H1 (cell line): ENCODE results near the gene PRR22. TPM values are rescaled to one million over a fixed set of nuclear protein-coding genes. Genes with fewer than 3 reads are reported as not detected.

Source experiments
- CTCF ChIA-PET: fragments of 300-600 bp; sonication (Branson Sonifier 250); formaldehyde crosslinking; loops from one replicate; lab custom pipeline; 2021; ENCODE audit not compliant: partially characterized antibody; lab: Charles Lee
- POLR2A ChIA-PET: fragments of 300-600 bp; sonication (Branson Sonifier 250); formaldehyde crosslinking; loops from one replicate; lab custom pipeline; 2021; ENCODE audit warnings: inconsistent platforms; ENCODE audit not compliant: partially characterized antibody; lab: Charles Lee
- DNase-seq, 2 experiments: peaks; one replicate each; pipeline versions ENCODE4 v3.0.0 to v3.0.0-alpha.2; 2010 to 2022; ENCODE audit warnings: low spot score in 2 of 2, low read depth in 1 of 2, mixed read lengths in 1 of 2
- FAIRE-seq: peaks from 2 replicates; lab custom pipeline; 2011; peaks lifted over from hg19 to GRCh38; lab: Jason Lieb, UNC
- H2AFZ ChIP-seq: 2 replicates; pipeline ENCODE4 v1.8.1; 2012; ENCODE audit warnings: low read length, inconsistent platforms
- H2AK5ac ChIP-seq: 2 replicates; pipeline ENCODE4 v1.6.1; 2013; ENCODE audit warnings: low read depth, low read length
- H2BK120ac ChIP-seq: replicated peaks from 2 replicates; pipeline ENCODE3; 2013; ENCODE audit warnings: low read depth, low read length, inconsistent platforms
- H2BK12ac ChIP-seq: 2 replicates; pipeline ENCODE4 v1.6.1; 2013; ENCODE audit warnings: low read depth, low read length
- H2BK15ac ChIP-seq: 2 replicates; pipeline ENCODE4 v1.6.1; 2013; ENCODE audit warnings: low read length
- H2BK20ac ChIP-seq: 2 replicates; pipeline ENCODE4 v1.6.1; 2013; ENCODE audit warnings: low read length
- H2BK5ac ChIP-seq: 2 replicates; pipeline ENCODE4 v1.6.1; 2013; ENCODE audit warnings: low read depth, low read length
- H3K14ac ChIP-seq: 2 replicates; pipeline ENCODE4 v1.6.1; 2013; ENCODE audit warnings: inconsistent platforms; ENCODE audit not compliant: insufficient read length
- H3K18ac ChIP-seq: 2 replicates; pipeline ENCODE4 v1.6.1; 2013; ENCODE audit warnings: low read length; ENCODE audit errors: extremely low read depth
- H3K23ac ChIP-seq: 2 replicates; pipeline ENCODE4 v1.6.1; 2013; ENCODE audit warnings: inconsistent platforms; ENCODE audit not compliant: insufficient read length
- H3K23me2 ChIP-seq: 2 replicates; pipeline ENCODE4 v1.6.1; 2013; ENCODE audit warnings: low read depth, low read length
- H3K27ac ChIP-seq: 2 replicates; pipeline ENCODE4 v1.6.1; 2011; ENCODE audit warnings: low read depth, low read length, inconsistent platforms
- H3K27me3 ChIP-seq, 4 experiments: replicated peaks in 1 of 4; 1 replicate in 1 of 4; 2 replicates in 3 of 4; pipeline versions ENCODE4 v1.6.1 to v1.8.1; 2011 to 2013; ENCODE audit warnings: low read length in 3 of 4, mild to moderate bottlenecking in 3 of 4, inconsistent platforms in 2 of 4, mixed read lengths in 2 of 4, moderate library complexity in 1 of 4; ENCODE audit not compliant: control insufficient read depth in 3 of 4, insufficient read depth in 3 of 4; ENCODE audit errors: extremely low read depth in 1 of 4
- H3K36me3 ChIP-seq, 4 experiments: 2 replicates each; pipeline versions ENCODE4 v1.6.1 to v1.8.1; 2011 to 2013; ENCODE audit warnings: mild to moderate bottlenecking in 4 of 4, low read length in 3 of 4, moderate library complexity in 2 of 4, control low read depth in 1 of 4, inconsistent platforms in 1 of 4; ENCODE audit not compliant: insufficient read depth in 4 of 4, control insufficient read depth in 2 of 4
- H3K4ac ChIP-seq: replicated peaks from 2 replicates; pipeline ENCODE3; 2013; ENCODE audit warnings: low read length, low read depth, mixed read lengths, inconsistent platforms; ENCODE audit not compliant: insufficient read length
- H3K4me1 ChIP-seq, 4 experiments: replicated peaks in 1 of 4; 1 replicate in 1 of 4; 2 replicates in 3 of 4; pipeline versions ENCODE4 v1.6.1 to v1.8.1; 2011 to 2013; ENCODE audit warnings: low read length in 3 of 4, inconsistent platforms in 2 of 4, mixed read lengths in 1 of 4; ENCODE audit not compliant: insufficient read depth in 4 of 4, control insufficient read depth in 3 of 4
- H3K4me2 ChIP-seq, 2 experiments: 2 replicates each; pipeline versions ENCODE4 v1.6.1 to v1.8.1; 2011 to 2013; ENCODE audit warnings: low read depth in 2 of 2, low read length in 2 of 2, control low read depth in 1 of 2, inconsistent platforms in 1 of 2, mild to moderate bottlenecking in 1 of 2; ENCODE audit not compliant: insufficient read depth in 1 of 2
- H3K4me3 ChIP-seq, 4 experiments: fragments of 200-600, 300-600 bp in 1 of 4; sonication (generic), shearing (Covaris generic), sonication (Bioruptor Twin) in 1 of 4; 2 replicates each; pipeline versions ENCODE4 v1.5.1 to v1.8.1; 2011 to 2016; ENCODE audit warnings: low read length in 4 of 4, low read depth in 3 of 4, control low read depth in 2 of 4, inconsistent platforms in 2 of 4, mild to moderate bottlenecking in 2 of 4, mixed read lengths in 1 of 4, moderate library complexity in 1 of 4; ENCODE audit not compliant: insufficient read depth in 2 of 4; ENCODE audit errors: extremely low read depth in 1 of 4
- H3K56ac ChIP-seq: replicated peaks from 2 replicates; pipeline ENCODE3; 2013; ENCODE audit warnings: low read depth, mild to moderate bottlenecking, mixed read lengths, low read length, inconsistent platforms; ENCODE audit not compliant: insufficient read length
- H3K79me1 ChIP-seq: 2 replicates; pipeline ENCODE4 v1.6.1; 2013; ENCODE audit warnings: low read depth, low read length, control low read depth
- H3K79me2 ChIP-seq, 2 experiments: 2 replicates each; pipeline versions ENCODE4 v1.6.1 to v1.8.1; 2012 to 2013; ENCODE audit warnings: low read length in 2 of 2, mild to moderate bottlenecking in 2 of 2, inconsistent platforms in 1 of 2; ENCODE audit not compliant: insufficient read depth in 2 of 2, control insufficient read depth in 1 of 2
- H3K9ac ChIP-seq, 4 experiments: replicated peaks in 1 of 4; 1 replicate in 1 of 4; 2 replicates in 3 of 4; pipeline versions ENCODE4 v1.6.1 to v1.8.1; 2011 to 2013; ENCODE audit warnings: low read depth in 3 of 4, low read length in 3 of 4, control low read depth in 2 of 4, mild to moderate bottlenecking in 2 of 4, moderate library complexity in 2 of 4, inconsistent platforms in 1 of 4; ENCODE audit errors: extremely low read depth in 1 of 4
- H3K9me3 ChIP-seq, 2 experiments: 2 replicates each; pipeline versions ENCODE4 v1.6.1 to v1.8.1; 2012 to 2013; ENCODE audit warnings: mild to moderate bottlenecking in 2 of 2, moderate library complexity in 2 of 2, control low read depth in 1 of 2, inconsistent platforms in 1 of 2, low read depth in 1 of 2, low read length in 1 of 2, mixed read lengths in 1 of 2; ENCODE audit not compliant: insufficient read depth in 2 of 2
- H4K20me1 ChIP-seq, 2 experiments: replicated peaks in 1 of 2; 2 replicates each; pipeline versions ENCODE3 to v1.8.1; 2011 to 2013; ENCODE audit warnings: inconsistent platforms in 2 of 2, low read length in 2 of 2, mild to moderate bottlenecking in 1 of 2; ENCODE audit not compliant: insufficient read depth in 2 of 2, control insufficient read depth in 1 of 2
- H4K5ac ChIP-seq: 2 replicates; pipeline ENCODE4 v1.6.1; 2013; ENCODE audit warnings: low read length, low read depth, mixed read lengths, inconsistent platforms; ENCODE audit not compliant: insufficient read length
- H4K8ac ChIP-seq: 2 replicates; pipeline ENCODE4 v1.8.0; 2013; ENCODE audit warnings: mild to moderate bottlenecking, moderate library complexity, low read length, inconsistent platforms; ENCODE audit not compliant: insufficient read depth; ENCODE audit errors: extremely low read depth
- H4K91ac ChIP-seq: replicated peaks from 2 replicates; pipeline ENCODE3; 2013; ENCODE audit warnings: low read length, mixed read lengths, inconsistent platforms; ENCODE audit not compliant: insufficient read length
- BCL11A ChIP-seq, 2 experiments: IDR thresholded peaks; one replicate each; pipeline ENCODE4 v1.6.1; 2011; ENCODE audit warnings: low read depth in 2 of 2, low read length in 2 of 2, mild to moderate bottlenecking in 2 of 2
- CREB1 ChIP-seq: IDR thresholded peaks from 2 replicates; pipeline ENCODE4 v1.6.1; 2012; ENCODE audit warnings: inconsistent platforms
- GABPA ChIP-seq: IDR thresholded peaks from 2 replicates; pipeline ENCODE4 v1.6.1; 2011; ENCODE audit warnings: mild to moderate bottlenecking, low read length, moderate library complexity, borderline replicate concordance; ENCODE audit not compliant: insufficient read depth
- HDAC2 ChIP-seq, 2 experiments: fragments of 300-600 bp in 1 of 2; sonication (generic) in 1 of 2; IDR thresholded peaks; 2 replicates each; pipeline ENCODE4 v1.6.1; 2011 to 2012; ENCODE audit warnings: low read depth in 2 of 2, low read length in 2 of 2, mild to moderate bottlenecking in 2 of 2, moderate library complexity in 2 of 2, borderline replicate concordance in 1 of 2, inconsistent platforms in 1 of 2
- HDAC6 ChIP-seq: IDR thresholded peaks from one replicate; pipeline ENCODE4 v1.7.1; 2012; ENCODE audit warnings: low read depth, mild to moderate bottlenecking, inconsistent platforms, low read length, moderate library complexity
- NRF1 ChIP-seq: IDR thresholded peaks from 2 replicates; pipeline ENCODE4 v1.6.1; 2011; ENCODE audit warnings: mild to moderate bottlenecking, low read depth, low read length, improper control_type of control experiment
- RFX5 ChIP-seq: IDR thresholded peaks from 2 replicates; pipeline ENCODE4 v1.6.1; 2011; ENCODE audit warnings: low read depth, low read length, improper control_type of control experiment, borderline replicate concordance
- ZNF274 ChIP-seq: IDR thresholded peaks from 2 replicates; pipeline ENCODE4 v1.7.0; 2012; ENCODE audit warnings: low read length, borderline replicate concordance; ENCODE audit errors: extremely low read depth
- WGBS, 2 experiments: shearing (Covaris generic) in 1 of 2; methylation state at CpG; one replicate each; pipeline versions ENCODE4 v1.1.6 to v1.1.7; 2013 to 2015; ENCODE audit warnings: low lambda C conversion rate in 2 of 2, mixed read lengths in 2 of 2, inconsistent platforms in 1 of 2, low coverage in 1 of 2, missing lambda C conversion rate in 1 of 2; ENCODE audit not compliant: insufficient replicate concordance in 2 of 2, insufficient coverage in 1 of 2, insufficient read length in 1 of 2; ENCODE audit errors: extremely low coverage in 1 of 2, missing lambda C conversion rate in 1 of 2; 5-methylcytosine and 5-hydroxymethylcytosine counted together
- polyA plus RNA-seq, 7 experiments: library from polyadenylated mRNA; depleted of rRNA in 3 of 7; stranded (reverse) in 5 of 7; unstranded in 2 of 7; fragments of >200 nt in 5 of 7; fragments of 200-250 nt in 2 of 7; gene quantifications; 1 replicate in 5 of 7; 2 replicates in 1 of 7; 4 replicates in 1 of 7; pipeline versions ENCODE4 v1.2.1 to v1.2.3, GENCODE V29; 2011 to 2013; ENCODE audit warnings: missing spikeins in 2 of 7, mixed read lengths in 2 of 7
- total RNA-seq: library from RNA; stranded (reverse); fragmentation: NEBNext Ultra II Directional; extraction: Animal tissue kit (Norgen Biotek cat#: 25700); gene quantifications from 2 replicates; pipeline ENCODE4 v1.2.1, GENCODE V29; 2021

PRR22 gene
- total and polyA plus RNA-seq, 2 of the 8 experiments (the other 6 are each of a cell fraction or from before 2014, with no cell fraction given), result 1.9 to 2.1 TPM

DNA sequence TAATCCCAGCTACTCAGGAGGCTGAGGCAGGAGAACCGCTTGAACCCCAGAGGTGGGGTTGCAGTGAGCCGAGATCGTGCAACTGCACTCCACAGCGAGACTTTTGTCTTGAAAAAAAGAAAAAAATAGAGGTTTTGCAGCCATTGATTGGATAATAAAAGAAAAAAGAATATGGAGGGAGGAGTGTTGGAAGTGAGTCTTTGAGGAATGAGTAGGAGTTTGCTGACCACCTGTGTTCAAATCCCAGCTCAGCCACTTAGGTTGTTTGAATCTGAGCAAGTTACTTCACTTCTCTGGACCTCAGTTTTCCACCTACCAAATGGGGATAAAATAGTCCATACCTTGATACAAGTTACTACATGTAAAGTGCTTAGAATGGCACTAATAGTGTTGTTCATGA lies 26.6 kb upstream of the PRR22 start:
- H3K4me1 ChIP-seq, result peaks cover 0 to 5% (median 3%) of the 10 kb centered on the region in 4 experiments; a peak in 3 of 7 replicates
- H3K18ac ChIP-seq, result no peak overlapping the region
- no peak overlapping the region for H3K23ac ChIP-seq
- H4K91ac ChIP-seq, result no peak overlapping the region
- POLR2A ChIA-PET, result interaction anchor here (0.6 to 2.2 kb wide), 3 partner anchors 17 to 594 kb away, joined by 3 to 9 read pairs (median 3); no protein-coding TSS in a partner anchor
- no peak overlapping the region for H4K8ac ChIP-seq
- H2BK20ac ChIP-seq, result no peak overlapping the region
- H3K27ac ChIP-seq, result no peak overlapping the region
- peaks cover 4% of the 10 kb centered on the region; the same call in 1 of the 2 replicates for H3K79me1 ChIP-seq
- H2BK15ac ChIP-seq, result no peak overlapping the region
- H3K27me3 ChIP-seq, result no peaks in the 10 kb centered on the region
- H3K14ac ChIP-seq, result no peak overlapping the region
- FAIRE-seq (no peak), DNase-seq (no peak)
- WGBS, 2 experiments, result 90% methylated on average over 4 of the region's 4 CpGs; no CpG with 5 or more reads in 1 of the 2 experiments
- H3K56ac ChIP-seq, result no peak overlapping the region
- no peaks in the 10 kb centered on the region for H3K9me3 ChIP-seq
- peaks cover 0 to 6% of the 10 kb centered on the region in 2 experiments for H4K20me1 ChIP-seq
- H3K4me3 ChIP-seq, result no peak overlapping the region
- H3K36me3 ChIP-seq, result no peaks in the 10 kb centered on the region
- no peak overlapping the region for H2BK120ac ChIP-seq
- no peak overlapping the region for H2BK5ac ChIP-seq
- H3K4me2 ChIP-seq, result no peak overlapping the region
- no peak overlapping the region for H3K4ac ChIP-seq
- H2AFZ ChIP-seq, result no peak overlapping the region
- no peak overlapping the region for H4K5ac ChIP-seq
- H2BK12ac ChIP-seq, result no peak overlapping the region
- H3K9ac ChIP-seq, result no peak overlapping the region
- CTCF ChIA-PET, result interaction anchor here (0.6 to 4.2 kb wide), 8 partner anchors 11 to 211 kb away, joined by 3 to 11 read pairs (median 4); no protein-coding TSS in a partner anchor
- H3K23me2 ChIP-seq, result no peaks in the 10 kb centered on the region
- no peak overlapping the region for H2AK5ac ChIP-seq
- H3K79me2 ChIP-seq, result no peaks in the 10 kb centered on the region; a peak in 1 of 4 replicates
- TF ChIP-seq HDAC2 (IDR thresholded peaks at IDR 0.05; ENCODE audit: borderline replicate concordance in 1 of 2, low read depth in 2 of 2, low read length in 2 of 2) (no peak), HDAC6 (no peak), ZNF274 (no peak), RFX5 (no peak), BCL11A (IDR thresholded peaks at IDR 0.05; ENCODE audit: low read depth in 2 of 2, low read length in 2 of 2) (no peak), NRF1 (no peak), CREB1 (no peak), GABPA (no peak)
- TF ChIP-seq, all 59 proteins: peak for 0
